Testis (tissue), 2 donors: ENCODE measurements around the gene RYR3.

ENCODE experiments used
- POLR2A ChIP-seq: fragments of 450-650 bp; IDR thresholded peaks from one replicate; pipeline ENCODE4 v1.6.1; 2017; ENCODE audit warnings: antibody characterized with exemption, mild to moderate bottlenecking, moderate library complexity
- TF ChIP-seq, protein P1 (sequence below), 3 experiments: fragments of 450-650 bp in 2 of 3; fragments of 200-600 bp in 1 of 3; sonication (generic) in 1 of 3; IDR thresholded peaks; one replicate each; pipeline ENCODE4 v1.5.1; 2016 to 2019; ENCODE audit warnings: antibody characterized with exemption in 3 of 3, mild to moderate bottlenecking in 2 of 3, moderate library complexity in 1 of 3

DNA sequence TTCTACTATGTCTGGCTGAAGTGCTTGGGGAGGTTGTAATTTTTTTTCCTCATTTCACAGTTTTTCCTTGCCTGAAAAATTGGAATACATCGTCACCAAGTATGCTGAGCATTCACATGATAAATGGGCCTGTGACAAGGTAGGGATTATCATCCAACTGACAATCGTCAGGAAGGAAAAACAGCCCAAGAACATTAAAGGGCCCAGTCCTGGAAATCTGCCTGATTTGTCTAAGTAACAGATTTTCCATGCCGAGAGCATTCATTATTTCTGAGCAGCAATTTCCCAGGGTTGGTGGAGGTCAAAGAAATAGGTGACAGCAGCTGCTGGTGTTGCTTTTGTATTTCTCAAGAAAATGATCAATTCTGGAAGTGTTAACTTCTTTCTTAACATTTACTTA lies 431.5 kb downstream of the RYR3 start:
- TF ChIP-seq, protein P1, sequence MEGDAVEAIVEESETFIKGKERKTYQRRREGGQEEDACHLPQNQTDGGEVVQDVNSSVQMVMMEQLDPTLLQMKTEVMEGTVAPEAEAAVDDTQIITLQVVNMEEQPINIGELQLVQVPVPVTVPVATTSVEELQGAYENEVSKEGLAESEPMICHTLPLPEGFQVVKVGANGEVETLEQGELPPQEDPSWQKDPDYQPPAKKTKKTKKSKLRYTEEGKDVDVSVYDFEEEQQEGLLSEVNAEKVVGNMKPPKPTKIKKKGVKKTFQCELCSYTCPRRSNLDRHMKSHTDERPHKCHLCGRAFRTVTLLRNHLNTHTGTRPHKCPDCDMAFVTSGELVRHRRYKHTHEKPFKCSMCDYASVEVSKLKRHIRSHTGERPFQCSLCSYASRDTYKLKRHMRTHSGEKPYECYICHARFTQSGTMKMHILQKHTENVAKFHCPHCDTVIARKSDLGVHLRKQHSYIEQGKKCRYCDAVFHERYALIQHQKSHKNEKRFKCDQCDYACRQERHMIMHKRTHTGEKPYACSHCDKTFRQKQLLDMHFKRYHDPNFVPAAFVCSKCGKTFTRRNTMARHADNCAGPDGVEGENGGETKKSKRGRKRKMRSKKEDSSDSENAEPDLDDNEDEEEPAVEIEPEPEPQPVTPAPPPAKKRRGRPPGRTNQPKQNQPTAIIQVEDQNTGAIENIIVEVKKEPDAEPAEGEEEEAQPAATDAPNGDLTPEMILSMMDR (IDR thresholded peaks at IDR 0.05): no peak
- no peak for TF ChIP-seq POLR2A
